H1 (cell line): ENCODE measurements around the gene CFDP1. TPM values are rescaled to one million over a fixed set of nuclear protein-coding genes. Genes with fewer than 3 reads are reported as not detected.

Source experiments
- CTCF ChIA-PET: fragments of 300-600 bp; sonication (Branson Sonifier 250); formaldehyde crosslinking; loops from one replicate; lab custom pipeline; 2021; ENCODE audit not compliant: partially characterized antibody; lab: Charles Lee
- POLR2A ChIA-PET: fragments of 300-600 bp; sonication (Branson Sonifier 250); formaldehyde crosslinking; loops from one replicate; lab custom pipeline; 2021; ENCODE audit warnings: inconsistent platforms; ENCODE audit not compliant: partially characterized antibody; lab: Charles Lee
- DNase-seq, 2 experiments: peaks; one replicate each; pipeline versions ENCODE4 v3.0.0 to v3.0.0-alpha.2; 2010 to 2022; ENCODE audit warnings: low spot score in 2 of 2, low read depth in 1 of 2, mixed read lengths in 1 of 2
- FAIRE-seq: peaks from 2 replicates; lab custom pipeline; 2011; peaks lifted over from hg19 to GRCh38; lab: Jason Lieb, UNC
- H2AFZ ChIP-seq: 2 replicates; pipeline ENCODE4 v1.8.1; 2012; ENCODE audit warnings: low read length, inconsistent platforms
- H2AK5ac ChIP-seq: 2 replicates; pipeline ENCODE4 v1.6.1; 2013; ENCODE audit warnings: low read depth, low read length
- H2BK120ac ChIP-seq: replicated peaks from 2 replicates; pipeline ENCODE3; 2013; ENCODE audit warnings: low read depth, low read length, inconsistent platforms
- H2BK12ac ChIP-seq: 2 replicates; pipeline ENCODE4 v1.6.1; 2013; ENCODE audit warnings: low read depth, low read length
- H2BK15ac ChIP-seq: 2 replicates; pipeline ENCODE4 v1.6.1; 2013; ENCODE audit warnings: low read length
- H2BK20ac ChIP-seq: 2 replicates; pipeline ENCODE4 v1.6.1; 2013; ENCODE audit warnings: low read length
- H2BK5ac ChIP-seq: 2 replicates; pipeline ENCODE4 v1.6.1; 2013; ENCODE audit warnings: low read depth, low read length
- H3K14ac ChIP-seq: 2 replicates; pipeline ENCODE4 v1.6.1; 2013; ENCODE audit warnings: inconsistent platforms; ENCODE audit not compliant: insufficient read length
- H3K18ac ChIP-seq: 2 replicates; pipeline ENCODE4 v1.6.1; 2013; ENCODE audit warnings: low read length; ENCODE audit errors: extremely low read depth
- H3K23ac ChIP-seq: 2 replicates; pipeline ENCODE4 v1.6.1; 2013; ENCODE audit warnings: inconsistent platforms; ENCODE audit not compliant: insufficient read length
- H3K23me2 ChIP-seq: 2 replicates; pipeline ENCODE4 v1.6.1; 2013; ENCODE audit warnings: low read depth, low read length
- H3K27ac ChIP-seq: 2 replicates; pipeline ENCODE4 v1.6.1; 2011; ENCODE audit warnings: low read depth, low read length, inconsistent platforms
- H3K27me3 ChIP-seq, 4 experiments: replicated peaks in 1 of 4; 1 replicate in 1 of 4; 2 replicates in 3 of 4; pipeline versions ENCODE4 v1.6.1 to v1.8.1; 2011 to 2013; ENCODE audit warnings: low read length in 3 of 4, mild to moderate bottlenecking in 3 of 4, inconsistent platforms in 2 of 4, mixed read lengths in 2 of 4, moderate library complexity in 1 of 4; ENCODE audit not compliant: control insufficient read depth in 3 of 4, insufficient read depth in 3 of 4; ENCODE audit errors: extremely low read depth in 1 of 4
- H3K36me3 ChIP-seq, 4 experiments: 2 replicates each; pipeline versions ENCODE4 v1.6.1 to v1.8.1; 2011 to 2013; ENCODE audit warnings: mild to moderate bottlenecking in 4 of 4, low read length in 3 of 4, moderate library complexity in 2 of 4, control low read depth in 1 of 4, inconsistent platforms in 1 of 4; ENCODE audit not compliant: insufficient read depth in 4 of 4, control insufficient read depth in 2 of 4
- H3K4ac ChIP-seq: replicated peaks from 2 replicates; pipeline ENCODE3; 2013; ENCODE audit warnings: low read length, low read depth, mixed read lengths, inconsistent platforms; ENCODE audit not compliant: insufficient read length
- H3K4me1 ChIP-seq, 4 experiments: replicated peaks in 1 of 4; 1 replicate in 1 of 4; 2 replicates in 3 of 4; pipeline versions ENCODE4 v1.6.1 to v1.8.1; 2011 to 2013; ENCODE audit warnings: low read length in 3 of 4, inconsistent platforms in 2 of 4, mixed read lengths in 1 of 4; ENCODE audit not compliant: insufficient read depth in 4 of 4, control insufficient read depth in 3 of 4
- H3K4me2 ChIP-seq, 2 experiments: 2 replicates each; pipeline versions ENCODE4 v1.6.1 to v1.8.1; 2011 to 2013; ENCODE audit warnings: low read depth in 2 of 2, low read length in 2 of 2, control low read depth in 1 of 2, inconsistent platforms in 1 of 2, mild to moderate bottlenecking in 1 of 2; ENCODE audit not compliant: insufficient read depth in 1 of 2
- H3K4me3 ChIP-seq, 4 experiments: fragments of 200-600, 300-600 bp in 1 of 4; sonication (generic), shearing (Covaris generic), sonication (Bioruptor Twin) in 1 of 4; 2 replicates each; pipeline versions ENCODE4 v1.5.1 to v1.8.1; 2011 to 2016; ENCODE audit warnings: low read length in 4 of 4, low read depth in 3 of 4, control low read depth in 2 of 4, inconsistent platforms in 2 of 4, mild to moderate bottlenecking in 2 of 4, mixed read lengths in 1 of 4, moderate library complexity in 1 of 4; ENCODE audit not compliant: insufficient read depth in 2 of 4; ENCODE audit errors: extremely low read depth in 1 of 4
- H3K56ac ChIP-seq: replicated peaks from 2 replicates; pipeline ENCODE3; 2013; ENCODE audit warnings: low read depth, mild to moderate bottlenecking, mixed read lengths, low read length, inconsistent platforms; ENCODE audit not compliant: insufficient read length
- H3K79me1 ChIP-seq: 2 replicates; pipeline ENCODE4 v1.6.1; 2013; ENCODE audit warnings: low read depth, low read length, control low read depth
- H3K79me2 ChIP-seq, 2 experiments: 2 replicates each; pipeline versions ENCODE4 v1.6.1 to v1.8.1; 2012 to 2013; ENCODE audit warnings: low read length in 2 of 2, mild to moderate bottlenecking in 2 of 2, inconsistent platforms in 1 of 2; ENCODE audit not compliant: insufficient read depth in 2 of 2, control insufficient read depth in 1 of 2
- H3K9ac ChIP-seq, 4 experiments: replicated peaks in 1 of 4; 1 replicate in 1 of 4; 2 replicates in 3 of 4; pipeline versions ENCODE4 v1.6.1 to v1.8.1; 2011 to 2013; ENCODE audit warnings: low read depth in 3 of 4, low read length in 3 of 4, control low read depth in 2 of 4, mild to moderate bottlenecking in 2 of 4, moderate library complexity in 2 of 4, inconsistent platforms in 1 of 4; ENCODE audit errors: extremely low read depth in 1 of 4
- H3K9me3 ChIP-seq, 2 experiments: 2 replicates each; pipeline versions ENCODE4 v1.6.1 to v1.8.1; 2012 to 2013; ENCODE audit warnings: mild to moderate bottlenecking in 2 of 2, moderate library complexity in 2 of 2, control low read depth in 1 of 2, inconsistent platforms in 1 of 2, low read depth in 1 of 2, low read length in 1 of 2, mixed read lengths in 1 of 2; ENCODE audit not compliant: insufficient read depth in 2 of 2
- H4K20me1 ChIP-seq, 2 experiments: replicated peaks in 1 of 2; 2 replicates each; pipeline versions ENCODE3 to v1.8.1; 2011 to 2013; ENCODE audit warnings: inconsistent platforms in 2 of 2, low read length in 2 of 2, mild to moderate bottlenecking in 1 of 2; ENCODE audit not compliant: insufficient read depth in 2 of 2, control insufficient read depth in 1 of 2
- H4K5ac ChIP-seq: 2 replicates; pipeline ENCODE4 v1.6.1; 2013; ENCODE audit warnings: low read length, low read depth, mixed read lengths, inconsistent platforms; ENCODE audit not compliant: insufficient read length
- H4K8ac ChIP-seq: 2 replicates; pipeline ENCODE4 v1.8.0; 2013; ENCODE audit warnings: mild to moderate bottlenecking, moderate library complexity, low read length, inconsistent platforms; ENCODE audit not compliant: insufficient read depth; ENCODE audit errors: extremely low read depth
- H4K91ac ChIP-seq: replicated peaks from 2 replicates; pipeline ENCODE3; 2013; ENCODE audit warnings: low read length, mixed read lengths, inconsistent platforms; ENCODE audit not compliant: insufficient read length
- YY1 ChIP-seq: IDR thresholded peaks from 2 replicates; pipeline ENCODE4 v1.6.1; 2011; ENCODE audit warnings: low read depth, mild to moderate bottlenecking, low read length
- WGBS, 2 experiments: shearing (Covaris generic) in 1 of 2; methylation state at CpG; one replicate each; pipeline versions ENCODE4 v1.1.6 to v1.1.7; 2013 to 2015; ENCODE audit warnings: low lambda C conversion rate in 2 of 2, mixed read lengths in 2 of 2, inconsistent platforms in 1 of 2, low coverage in 1 of 2, missing lambda C conversion rate in 1 of 2; ENCODE audit not compliant: insufficient replicate concordance in 2 of 2, insufficient coverage in 1 of 2, insufficient read length in 1 of 2; ENCODE audit errors: extremely low coverage in 1 of 2, missing lambda C conversion rate in 1 of 2; 5-methylcytosine and 5-hydroxymethylcytosine counted together
- polyA plus RNA-seq, 7 experiments: library from polyadenylated mRNA; depleted of rRNA in 3 of 7; stranded (reverse) in 5 of 7; unstranded in 2 of 7; fragments of >200 nt in 5 of 7; fragments of 200-250 nt in 2 of 7; gene quantifications; 1 replicate in 5 of 7; 2 replicates in 1 of 7; 4 replicates in 1 of 7; pipeline versions ENCODE4 v1.2.1 to v1.2.3, GENCODE V29; 2011 to 2013; ENCODE audit warnings: missing spikeins in 2 of 7, mixed read lengths in 2 of 7
- total RNA-seq: library from RNA; stranded (reverse); fragmentation: NEBNext Ultra II Directional; extraction: Animal tissue kit (Norgen Biotek cat#: 25700); gene quantifications from 2 replicates; pipeline ENCODE4 v1.2.1, GENCODE V29; 2021

CFDP1 gene
- total and polyA plus RNA-seq, 2 of the 8 experiments (the other 6 are each of a cell fraction or from before 2014, with no cell fraction given): 25.5 to 77.3 TPM

GRCh38 chr16:75336521-75336920, 96.8 kb downstream of the CFDP1 start:
- no peak overlapping the region for H2BK120ac ChIP-seq
- no peak overlapping the region for H2AK5ac ChIP-seq
- H3K14ac ChIP-seq: no peak overlapping the region
- no peak overlapping the region for H3K23ac ChIP-seq
- H3K79me1 ChIP-seq: no peaks in the 10 kb centered on the region
- ChIA-PET POLR2A (interaction anchor here (0.5 kb wide), 1 partner anchor 172 kb away, joined by 4 read pairs; no protein-coding TSS in a partner anchor), CTCF (interaction anchor here (0.7 to 1.7 kb wide), 4 partner anchors 10 to 102 kb away, joined by 3 to 4 read pairs (median 4); no protein-coding TSS in a partner anchor)
- no peak overlapping the region for H4K91ac ChIP-seq
- H3K4me3 ChIP-seq: no peak overlapping the region
- H4K20me1 ChIP-seq: no peaks in the 10 kb centered on the region
- WGBS, 2 experiments: 91% methylated on average over 2 of the region's 2 CpGs; no CpG with 5 or more reads in 1 of the 2 experiments
- no peaks in the 10 kb centered on the region for H3K27me3 ChIP-seq
- no peak overlapping the region for H3K27ac ChIP-seq
- no peak overlapping the region for H3K18ac ChIP-seq
- DNase-seq (no peak), FAIRE-seq (no peak)
- H2AFZ ChIP-seq: no peak overlapping the region
- no peak overlapping the region for H3K56ac ChIP-seq
- H3K23me2 ChIP-seq: no peaks in the 10 kb centered on the region; the same call in 1 of the 2 replicates
- no peak overlapping the region for H4K5ac ChIP-seq
- H3K9ac ChIP-seq: no peak overlapping the region
- TF ChIP-seq YY1: no peak
- no peak overlapping the region for H3K4me2 ChIP-seq
- H4K8ac ChIP-seq: no peak overlapping the region
- no peak overlapping the region for H2BK5ac ChIP-seq
- H2BK15ac ChIP-seq: no peak overlapping the region
- H3K4ac ChIP-seq: no peak overlapping the region
- no peaks in the 10 kb centered on the region for H3K36me3 ChIP-seq
- no peaks in the 10 kb centered on the region for H3K79me2 ChIP-seq
- H3K9me3 ChIP-seq: no peaks in the 10 kb centered on the region
- H3K4me1 ChIP-seq: no peaks in the 10 kb centered on the region
- no peak overlapping the region for H2BK20ac ChIP-seq
- no peak overlapping the region for H2BK12ac ChIP-seq
